Measurements from ENCODE around the gene HS3ST3B1. TPM values are rescaled to one million over a fixed set of nuclear protein-coding genes. Genes with fewer than 3 reads are reported as not detected.
A peak's percentile ranks its signal among the peaks of the same experiment; 100 is the strongest.

HS3ST3B1 gene
- total RNA-seq, 3 donors from 2014 or later = 0.96 to 3.6 (median 2.8) TPM

- Histone ChIP-seq H3K27ac (no peak overlapping the region), H3K9me3 (no peaks in the 10 kb centered on the region), H3K36me3 (no peaks in the 10 kb centered on the region), H3K4me3 (peak overlapping the region in 2 of 3 donors; percentile 78 to 89), H3K4me1 (peaks cover 5 to 6% of the 10 kb centered on the region in 2 donors), H3K27me3 (peaks cover 0 to 53% of the 10 kb centered on the region in 2 donors)
- intact Hi-C loops (cut with DNase I; ENCODE audit: low total_unique reads) = no loop called here
- DNase-seq (ENCODE audit: low spot score in 2 of 2) = no peak
- TF ChIP-seq POLR2AphosphoS5 (IDR thresholded peaks at IDR 0.05) = no peak
- TF ChIP-seq CTCF (IDR thresholded peaks at IDR 0.05) = no peak
Measured at GRCh38 chr17:14298947-14299279, 2.0 kb upstream of the HS3ST3B1 start.

GRCh38 chr17:14299280-14300141 lies 1.4 kb upstream of the HS3ST3B1 start:
- H3K4me3 ChIP-seq = peak overlapping the region; percentile 32 to 89 (median 78)
- no peaks in the 10 kb centered on the region for H3K36me3 ChIP-seq
- no peaks in the 10 kb centered on the region for H3K9me3 ChIP-seq
- TF ChIP-seq CTCF (IDR thresholded peaks at IDR 0.05) = no peak
- TF ChIP-seq POLR2A (IDR thresholded peaks at IDR 0.05) = no peak
- TF ChIP-seq POLR2AphosphoS5 (IDR thresholded peaks at IDR 0.05) = no peak
- H3K4me1 ChIP-seq = peaks cover 5 to 6% of the 10 kb centered on the region in 2 donors
- peak overlapping the region in 1 of 2 donors; percentile 57 for H3K27ac ChIP-seq
- no peak for DNase-seq (ENCODE audit: low spot score in 2 of 2)
- intact Hi-C loops (cut with DNase I; ENCODE audit: low total_unique reads) = loop anchor here (10.0 kb wide), 1 partner anchor 695 kb away; the partner anchor contains the start of gene HS3ST3A1
- peaks cover 0 to 56% of the 10 kb centered on the region in 2 donors for H3K27me3 ChIP-seq

GRCh38 chr17:14301279-14302090 lies 604 bp downstream of the HS3ST3B1 start:
- Histone ChIP-seq H3K36me3 (no peaks in the 10 kb centered on the region), H3K4me1 (peaks cover 5 to 6% of the 10 kb centered on the region in 2 donors), H3K4me3 (peak overlapping the region; percentile 50 to 89 (median 78)), H3K27me3 (peaks cover 0 to 45% of the 10 kb centered on the region in 2 donors), H3K9me3 (no peaks in the 10 kb centered on the region), H3K27ac (peak overlapping the region; percentile 61 to 86)
- DNase-seq (ENCODE audit: low spot score in 2 of 2) = no peak
- intact Hi-C loops (cut with DNase I; ENCODE audit: low total_unique reads) = loop anchor here (10.0 kb wide), 1 partner anchor 697 kb away; the partner anchor contains the start of gene HS3ST3A1
- TF ChIP-seq POLR2AphosphoS5 (IDR thresholded peaks at IDR 0.05) (no peak), CTCF (IDR thresholded peaks at IDR 0.05) (peak in 1 of 3 donors; percentile 6)

GRCh38 chr17:14302091-14302430 lies 1.2 kb downstream of the HS3ST3B1 start:
- Histone ChIP-seq H3K9me3 (no peaks in the 10 kb centered on the region), H3K4me1 (peaks cover 3 to 6% of the 10 kb centered on the region in 2 donors), H3K27me3 (peaks cover 0 to 39% of the 10 kb centered on the region in 2 donors), H3K27ac (peak overlapping the region; percentile 25 to 86), H3K4me3 (peak overlapping the region; percentile 50 to 89 (median 78)), H3K36me3 (no peaks in the 10 kb centered on the region)
- intact Hi-C loops (cut with DNase I; ENCODE audit: low total_unique reads) = loop anchor here (10.0 kb wide), 1 partner anchor 697 kb away; the partner anchor contains the start of gene HS3ST3A1
- TF ChIP-seq POLR2AphosphoS5 (IDR thresholded peaks at IDR 0.05) (peak in 1 of 3 donors; percentile 14), POLR2A (IDR thresholded peaks at IDR 0.05) (no peak), CTCF (IDR thresholded peaks at IDR 0.05) (no peak)
- DNase-seq (ENCODE audit: low spot score in 2 of 2) = no peak

Measured in breast epithelium (tissue), 4 donors.